Measurements from ENCODE around the gene TOX3. TPM values are rescaled to one million over a fixed set of nuclear protein-coding genes. Genes with fewer than 3 reads are reported as not detected.
A peak's percentile ranks its signal among the peaks of the same experiment; 100 is the strongest.

Gene TOX3
- total and polyA plus RNA-seq, 2 of the 13 experiments (the other 11 are each of a cell fraction or from before 2014, with no cell fraction given), result 14.5 to 98.6 TPM

- TF ChIP-seq USF2 (IDR thresholded peaks at IDR 0.05; ENCODE audit: low read depth, low read length), result no peak
- TF ChIP-seq USF2 (CRISPR knock-in tag; IDR thresholded peaks at IDR 0.05; ENCODE audit: borderline replicate concordance), result no peak
- TF ChIP-seq KDM4B (CRISPR knock-in tag; IDR thresholded peaks at IDR 0.05), result peak; percentile 94; the same call in 1 of the 2 replicates
- TF ChIP-seq HDAC1 (CRISPR knock-in tag; IDR thresholded peaks at IDR 0.05), result peak; percentile 92
- TF ChIP-seq FOXC1 (CRISPR knock-in tag; IDR thresholded peaks at IDR 0.05; ENCODE audit: borderline replicate concordance), result no peak
- no peak; the same call in 1 of the 2 replicates for TF ChIP-seq NR2C2 (CRISPR knock-in tag; IDR thresholded peaks at IDR 0.05; ENCODE audit: borderline replicate concordance)
- peak; percentile 99 for TF ChIP-seq FOXA3 (CRISPR knock-in tag; IDR thresholded peaks at IDR 0.05)
- no peak for TF ChIP-seq AGO2 (optimal IDR thresholded peaks at IDR 0.05; ENCODE audit: low read depth, low read length)
- TF ChIP-seq THYN1 (CRISPR knock-in tag; IDR thresholded peaks at IDR 0.05; ENCODE audit: borderline replicate concordance, low read depth), result no peak
- TF ChIP-seq PRPF4 (IDR thresholded peaks at IDR 0.05; ENCODE audit: low read depth, low read length, poor library complexity, severe bottlenecking), result no peak
- peak; percentile 92 for TF ChIP-seq HNF1A (IDR thresholded peaks at IDR 0.05; ENCODE audit: low read depth)
- peak; percentile 95 for TF ChIP-seq HNF1A (CRISPR knock-in tag; IDR thresholded peaks at IDR 0.05; ENCODE audit: borderline replicate concordance)
- peak; percentile 87 for TF ChIP-seq FOXA1 (IDR thresholded peaks at IDR 0.05)
- peak; percentile 96 for TF ChIP-seq FOXA1 (CRISPR knock-in tag; IDR thresholded peaks at IDR 0.05)
- peak; percentile 70 for TF ChIP-seq IKZF5 (CRISPR knock-in tag; IDR thresholded peaks at IDR 0.05)
- TF ChIP-seq HDAC6 (IDR thresholded peaks at IDR 0.05; ENCODE audit: low read depth, low read length), result 0 out of 2 replicates have a peak, but pooled peaks have one; percentile 9
- no peak; the same call in 1 of the 2 replicates for TF ChIP-seq ZSCAN29 (CRISPR knock-in tag; conservative IDR thresholded peaks at IDR 0.05)
- TF ChIP-seq TSC22D2 (CRISPR knock-in tag; IDR thresholded peaks at IDR 0.05; ENCODE audit: borderline replicate concordance), result no peak; the same call in 1 of the 2 replicates
- peak; percentile 90 for TF ChIP-seq TARDBP (CRISPR knock-in tag; IDR thresholded peaks at IDR 0.05)
- no peak for TF ChIP-seq ZNF367 (CRISPR knock-in tag; IDR thresholded peaks at IDR 0.05; ENCODE audit: borderline replicate concordance)
- TF ChIP-seq ZMYM2 (CRISPR knock-in tag; IDR thresholded peaks at IDR 0.05), result no peak
- no peak for TF ChIP-seq PLRG1 (conservative IDR thresholded peaks at IDR 0.05)
- TF ChIP-seq LBX2 (CRISPR knock-in tag; IDR thresholded peaks at IDR 0.05; ENCODE audit: borderline replicate concordance), result no peak
Observed at GRCh38 chr16:52496051-52496876, 50.7 kb downstream of the TOX3 start (continued).
